Measurements from ENCODE around the gene PCYT1B. TPM values are rescaled to one million over a fixed set of nuclear protein-coding genes. Genes with fewer than 3 reads are reported as not detected.
"Not testable (repeated sequence)": the region's sequence is repeated elsewhere in the genome, so short reads cannot be mapped to it uniquely, and the experiment has no call there.

PCYT1B gene
- total RNA-seq = 0.08 and 0.21 TPM in 2 replicates
- 0.08 TPM for polyA plus RNA-seq (2012)

DNA sequence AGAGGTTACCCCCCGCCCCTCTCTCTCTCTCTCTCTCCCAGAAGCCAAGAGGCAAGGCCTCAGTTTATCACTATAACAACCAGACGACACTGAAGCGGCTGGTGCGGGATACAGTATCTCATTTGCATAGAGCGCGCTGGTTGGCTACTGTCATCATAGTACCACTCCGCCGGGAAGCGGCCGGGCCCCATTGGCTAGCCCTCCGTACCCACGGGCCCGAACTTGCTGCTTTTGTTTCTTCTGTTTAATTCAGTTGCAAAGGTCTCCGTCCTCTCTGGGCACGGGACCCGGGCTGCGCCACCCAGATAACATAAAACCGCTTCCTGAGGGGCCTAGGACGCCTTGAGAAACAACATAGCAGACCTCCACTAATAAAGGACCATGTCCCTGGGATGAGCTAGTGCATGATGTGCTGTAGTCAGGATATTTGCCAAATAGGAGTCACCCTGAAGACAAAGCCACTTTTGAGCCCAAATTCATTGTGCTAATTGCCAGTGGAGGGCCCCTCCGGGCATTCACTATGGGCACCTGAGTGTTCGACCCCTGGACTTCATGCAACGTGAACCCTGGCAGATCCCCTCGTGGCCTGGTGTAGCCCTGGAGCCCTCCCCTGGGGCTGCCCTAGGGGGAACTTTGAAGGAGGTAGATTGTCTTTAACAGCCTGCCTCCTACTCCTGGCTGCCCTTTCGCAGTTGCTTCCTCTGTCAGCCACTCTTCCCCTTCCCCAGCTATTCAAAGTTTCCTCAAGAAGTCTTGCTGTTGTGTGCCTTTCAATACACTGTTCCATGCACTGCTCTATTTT lies at the start of gene PCYT1B:
PCYT1B (minus strand) TSS at position 91 of the 802 bp plus-strand sequence. CDS start 242 bp downstream, outside the sequence.
- peak; percentile 61 for DNase-seq (ENCODE audit: low read depth)

DNA sequence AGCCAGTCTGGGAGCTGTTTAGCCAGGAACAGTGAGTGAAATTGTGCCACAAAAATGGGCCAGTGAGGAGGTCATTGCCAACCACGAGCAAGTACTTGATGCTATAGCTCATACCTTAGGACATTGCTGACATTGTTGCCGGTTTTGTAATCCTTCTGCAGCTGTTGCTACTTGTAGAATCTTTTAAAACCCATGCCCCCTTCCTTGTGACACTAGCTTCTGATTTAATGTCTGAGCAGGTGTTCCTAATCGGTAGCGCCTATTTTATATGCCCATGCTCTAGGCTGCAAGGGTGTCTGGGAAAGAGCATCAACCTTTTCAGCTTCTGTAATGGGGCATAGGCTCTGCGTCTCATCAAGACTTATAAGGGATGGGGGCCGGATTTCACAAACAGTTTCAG lies 49.1 kb upstream of the PCYT1B start:
- DNase-seq (ENCODE audit: low read depth) = peak; percentile 72

DNA sequence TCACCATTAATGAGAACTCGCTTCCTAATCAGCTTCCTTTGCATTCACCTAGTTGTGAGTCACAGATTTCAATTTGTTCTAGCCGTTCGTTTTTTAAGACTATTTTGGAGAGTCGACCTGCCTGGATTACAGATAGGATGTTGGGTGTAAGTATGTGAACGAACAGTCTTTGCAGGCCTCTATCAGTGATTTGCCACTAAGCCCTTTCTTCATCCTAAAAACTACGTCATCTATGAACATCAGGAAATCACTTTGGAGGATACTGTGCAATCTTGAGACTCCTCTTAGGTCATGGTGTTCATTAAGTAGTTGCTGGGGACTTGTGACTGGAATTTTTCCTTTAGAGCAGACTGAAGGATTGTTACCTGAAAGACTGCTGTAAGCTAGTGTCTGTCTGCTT lies 47.7 kb upstream of the PCYT1B start:
- no peak for DNase-seq (ENCODE audit: low read depth)

DNA sequence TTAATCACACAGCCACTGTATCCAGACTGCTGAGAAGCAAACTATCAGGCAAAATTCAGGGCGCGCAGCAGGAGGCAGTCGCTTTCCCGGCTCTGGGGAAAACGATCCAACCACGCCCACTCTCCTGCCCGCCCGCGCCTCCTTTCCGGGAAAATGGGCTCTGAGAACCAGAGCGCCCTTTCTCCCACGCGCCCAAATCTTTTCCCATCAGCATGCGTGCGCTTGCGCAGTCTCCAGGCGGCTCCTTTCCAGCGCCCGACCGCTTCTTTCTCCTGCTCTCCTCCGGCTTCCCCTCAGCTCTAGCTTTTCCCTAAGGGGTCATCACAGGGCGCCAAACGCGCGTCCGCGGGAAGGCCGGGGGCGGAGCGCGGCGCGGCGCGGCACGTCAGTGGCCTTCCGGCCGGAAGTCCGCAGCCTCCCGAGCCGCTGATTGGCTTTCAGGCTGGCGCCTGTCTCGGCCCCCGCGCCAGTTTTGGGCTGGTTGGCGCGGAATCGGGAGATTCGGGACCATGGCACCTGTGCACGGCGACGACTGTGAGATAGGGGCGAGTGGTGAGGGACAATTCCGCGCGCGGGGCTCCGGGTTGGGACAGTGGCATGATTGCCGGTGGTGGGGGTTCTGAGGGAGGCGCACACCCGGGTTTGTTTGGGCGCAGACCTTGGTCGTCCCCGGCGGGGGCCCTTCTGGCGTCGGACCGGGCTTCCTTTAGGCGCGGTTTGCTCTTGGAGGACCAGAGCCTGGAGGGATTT lies 46.5 kb upstream of the PCYT1B start, which contains the start of gene POLA1:
POLA1 (plus strand) TSS at position 466 of the 750 bp plus-strand sequence; CDS start at position 510, 44 bp downstream.
- peak; percentile 96 for DNase-seq (ENCODE audit: low read depth)

DNA sequence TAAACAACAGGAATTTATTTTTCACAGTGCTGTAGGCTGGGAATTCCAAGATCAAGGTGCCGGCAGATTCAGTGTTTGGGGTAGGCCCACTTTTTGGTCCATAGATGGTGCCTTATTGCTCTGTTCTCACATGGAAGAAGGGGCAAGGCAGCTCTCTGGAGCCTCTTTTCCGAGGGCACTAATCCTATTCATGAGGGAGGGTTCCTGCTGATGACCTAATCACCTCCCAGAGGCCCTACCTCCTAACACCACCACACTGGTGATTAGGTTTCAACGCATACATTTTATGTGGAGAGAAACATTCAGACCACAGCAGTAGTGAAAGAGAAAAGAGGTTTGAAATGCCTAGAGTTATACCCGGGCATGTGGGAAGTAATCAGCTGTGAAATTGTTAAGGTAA lies 45.2 kb upstream of the PCYT1B start:
- no peak for DNase-seq (ENCODE audit: low read depth)

DNA sequence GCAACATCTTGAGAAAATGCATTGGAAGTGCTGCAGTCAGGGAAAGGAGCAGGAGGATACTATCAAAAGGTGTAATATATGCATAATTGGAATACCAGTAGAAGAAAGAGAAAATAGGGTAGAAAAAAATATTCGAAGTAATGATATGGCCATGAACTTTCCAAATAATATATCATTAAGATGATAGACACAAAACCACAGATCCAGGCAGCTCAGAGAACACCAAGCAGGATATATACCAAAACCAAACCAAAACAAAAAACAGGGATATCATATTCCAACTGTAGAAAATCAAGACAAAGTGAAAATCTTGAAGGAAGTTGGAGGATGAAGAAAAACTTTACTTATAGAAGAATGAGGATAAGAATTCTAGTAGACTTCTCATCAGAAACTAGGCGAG lies 36.9 kb upstream of the PCYT1B start:
- DNase-seq (ENCODE audit: low read depth) = no peak

DNA sequence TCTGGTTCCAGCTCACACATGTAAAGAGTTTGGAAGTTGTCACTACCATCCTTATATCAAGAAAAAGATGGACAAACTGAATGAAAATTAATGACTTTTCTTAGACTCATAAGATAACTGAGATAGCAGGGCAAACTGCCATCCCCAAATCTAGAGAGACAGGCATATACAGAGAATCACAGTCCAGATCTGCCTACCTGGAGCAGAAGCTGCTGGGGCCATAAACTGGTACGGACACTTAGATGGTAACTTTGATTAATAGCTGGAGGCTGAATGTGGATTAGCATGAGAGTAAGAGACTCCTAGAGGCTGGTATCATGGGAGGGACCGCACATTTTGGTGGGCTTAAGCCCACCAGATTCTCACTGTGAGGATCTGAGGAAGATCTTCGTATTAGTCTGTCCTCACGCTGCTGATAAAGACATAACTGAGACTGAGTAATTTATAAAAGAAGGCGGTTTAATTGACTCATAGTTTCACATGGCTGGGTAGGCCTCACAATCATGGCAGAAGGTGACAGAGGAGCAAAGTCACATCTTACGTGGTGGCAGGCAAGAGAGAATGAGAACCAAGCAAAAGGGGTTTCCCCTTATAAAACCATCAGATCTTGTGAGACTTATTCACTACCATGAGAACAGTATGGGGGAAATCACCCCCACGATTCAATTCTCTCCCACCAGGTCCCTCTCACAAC lies 35.7 kb upstream of the PCYT1B start:
- DNase-seq (ENCODE audit: low read depth) = no peak

DNA sequence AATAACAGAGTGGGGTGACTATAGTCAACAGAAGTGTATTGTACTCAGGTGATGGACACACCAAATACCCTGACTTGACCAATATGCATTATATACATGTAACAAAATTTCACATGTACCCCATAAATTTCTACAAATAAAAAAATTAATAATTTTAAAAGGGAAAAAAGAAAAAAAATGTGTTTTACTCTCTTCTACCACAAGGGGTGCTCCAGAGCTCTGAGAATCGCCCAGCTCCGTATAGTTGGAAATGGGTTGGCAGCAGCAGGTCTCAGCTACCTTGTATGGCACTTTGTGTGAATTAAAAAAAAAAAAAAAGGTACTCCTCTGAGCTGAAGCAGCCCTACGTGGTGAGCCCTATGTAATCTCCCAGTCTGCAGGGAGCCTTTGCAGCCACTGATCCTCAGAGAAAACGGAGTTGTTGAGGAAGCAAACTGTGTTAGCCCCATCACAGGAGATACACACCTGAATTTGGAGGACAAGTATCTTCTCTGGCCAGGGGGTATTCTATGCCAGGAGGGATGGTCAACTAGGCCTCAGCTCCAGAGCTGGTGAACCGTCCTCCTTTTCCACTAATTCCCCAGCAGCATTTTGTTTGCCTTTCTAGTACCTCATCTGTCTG lies 29.4 kb upstream of the PCYT1B start:
- DNase-seq (ENCODE audit: low read depth) = peak; percentile 22

DNA sequence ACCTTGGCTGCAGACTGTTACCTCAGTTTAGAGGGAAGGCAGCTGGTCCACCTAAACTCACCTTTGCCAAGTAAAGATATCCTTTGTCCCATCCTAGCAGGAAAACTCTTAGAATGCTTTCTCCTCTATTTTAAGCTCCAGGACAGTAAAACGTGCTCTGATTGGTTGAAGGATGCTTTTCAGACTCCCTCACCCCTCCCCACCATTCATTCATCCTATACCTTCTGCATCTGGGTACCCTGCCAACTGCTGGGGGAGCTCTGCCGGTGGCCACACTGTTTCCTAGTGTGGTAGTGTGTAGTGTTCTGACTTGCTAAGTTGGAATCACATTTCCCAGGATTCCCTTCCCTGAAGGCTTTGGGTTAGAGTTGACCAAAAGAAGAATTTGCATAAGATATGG lies 26.3 kb upstream of the PCYT1B start:
- DNase-seq (ENCODE audit: low read depth) = no peak

DNA sequence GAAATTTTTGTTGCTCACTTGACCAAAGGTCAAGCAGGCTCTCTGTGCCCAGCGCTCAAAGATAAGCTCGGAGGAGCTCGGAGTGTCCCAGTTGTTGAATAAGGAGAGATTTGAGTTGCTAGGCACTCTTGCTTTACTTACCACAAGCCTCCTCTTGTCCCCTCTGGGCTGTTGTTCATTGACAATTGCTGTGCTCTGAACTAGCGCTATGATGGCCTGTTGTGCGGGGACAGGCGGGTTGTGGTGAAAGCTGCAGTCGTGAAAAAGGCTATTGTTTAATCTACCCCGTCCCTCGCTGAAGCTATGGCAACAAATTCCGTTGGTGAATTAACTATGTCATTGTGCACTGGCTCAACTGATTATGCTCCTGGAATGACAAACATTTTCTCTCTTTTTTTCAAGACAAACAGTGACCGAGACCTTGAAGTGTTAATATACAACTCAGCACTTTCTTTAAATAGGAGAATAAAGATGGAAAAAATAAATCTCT lies 25.6 kb upstream of the PCYT1B start:
- DNase-seq (ENCODE audit: low read depth) = no peak

DNA sequence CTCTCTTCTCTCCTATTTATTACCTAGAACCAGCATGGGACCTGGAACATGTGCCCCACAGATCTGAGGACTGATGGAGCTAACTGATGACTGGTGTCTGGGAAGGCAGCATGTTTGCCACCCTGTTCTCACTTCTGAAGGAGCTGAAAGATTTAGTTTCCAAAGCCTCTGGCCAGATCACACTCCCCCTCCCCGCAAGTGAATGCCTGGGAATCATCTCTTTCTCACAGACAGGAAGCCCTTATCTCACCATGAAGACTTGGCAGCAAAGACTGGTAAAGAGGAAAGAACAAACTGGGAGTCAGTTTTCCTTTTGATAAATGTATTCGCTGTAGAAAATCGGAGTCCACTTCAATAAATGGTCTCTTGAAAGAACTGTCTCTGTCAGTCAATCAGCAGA lies 21.0 kb upstream of the PCYT1B start:
- no peak for DNase-seq (ENCODE audit: low read depth)

DNA sequence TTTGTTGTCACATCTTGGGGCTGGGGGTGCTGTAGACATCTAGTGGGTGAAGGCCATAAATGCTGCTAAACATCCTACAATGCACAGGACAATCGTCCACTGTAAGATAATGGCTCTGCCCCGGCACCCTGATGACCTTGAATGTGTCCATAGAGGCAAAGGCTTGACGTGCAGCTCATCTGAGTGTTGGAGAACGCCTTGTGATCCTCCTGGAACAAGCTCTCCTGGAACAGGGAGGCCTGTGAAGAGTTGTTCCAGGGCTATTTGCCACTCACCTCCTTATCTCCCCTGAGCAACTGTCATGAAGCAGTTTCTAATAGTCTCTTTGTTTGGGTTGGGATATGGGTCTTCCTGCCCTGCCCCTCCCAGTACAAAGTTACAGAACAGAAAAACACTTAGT lies 15.2 kb upstream of the PCYT1B start:
- no peak for DNase-seq (ENCODE audit: low read depth)

DNA sequence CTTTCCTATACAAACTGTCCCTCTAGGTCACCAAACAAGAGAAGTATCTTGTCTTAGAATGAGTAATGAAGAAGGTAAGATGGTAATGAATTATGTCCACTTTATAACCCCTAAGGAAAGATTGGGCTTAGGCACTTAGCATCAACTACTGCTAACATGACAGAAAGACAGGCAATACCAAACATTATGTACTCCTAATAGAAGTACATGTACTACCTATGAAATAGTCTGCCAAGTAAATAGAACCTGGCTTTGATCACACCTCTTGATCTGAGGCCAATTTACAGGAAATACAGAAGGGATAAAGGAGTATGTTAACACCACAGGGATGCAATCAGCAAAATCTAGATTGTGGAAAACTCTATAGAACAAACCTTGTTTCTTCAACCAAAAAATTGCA lies 14.1 kb upstream of the PCYT1B start:
- no peak for DNase-seq (ENCODE audit: low read depth)

DNA sequence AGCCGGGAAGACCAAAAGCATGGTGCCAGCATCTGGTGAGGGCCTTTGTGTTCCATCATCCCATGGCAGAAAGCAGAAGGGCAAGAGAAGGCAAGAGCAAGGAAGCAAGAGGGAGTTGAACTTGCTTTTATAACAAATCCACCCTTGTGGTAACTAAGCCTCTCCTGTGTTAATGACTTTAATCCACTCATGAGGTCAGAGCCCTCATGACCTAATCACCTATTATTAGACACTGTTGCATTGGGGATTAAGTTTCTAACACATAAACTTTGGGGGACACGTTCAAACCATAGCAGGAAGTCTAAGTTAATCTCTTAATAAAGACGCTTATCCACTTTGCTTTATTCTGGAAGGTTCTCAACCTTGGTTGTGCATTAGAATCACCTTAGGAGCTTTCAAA lies 12.5 kb upstream of the PCYT1B start:
- DNase-seq (ENCODE audit: low read depth) = no peak

DNA sequence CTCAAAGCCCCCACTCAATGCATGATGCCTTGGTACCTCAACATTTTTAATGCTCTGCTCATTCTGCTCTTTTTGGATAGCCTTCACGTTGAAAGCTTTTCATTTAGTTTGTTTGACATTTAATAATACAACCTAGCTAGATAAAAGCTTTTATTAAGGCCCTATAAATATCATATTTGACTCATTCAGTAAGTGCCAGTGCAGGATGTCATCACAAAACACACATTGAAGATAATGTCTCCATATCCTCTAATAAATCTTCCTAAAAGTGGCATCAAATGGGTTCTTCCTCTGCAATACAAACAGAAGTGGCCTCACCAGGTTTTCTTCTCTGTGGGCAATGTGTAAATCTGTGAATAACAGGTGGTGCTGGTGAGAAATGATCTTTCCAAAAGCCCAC lies 12.0 kb upstream of the PCYT1B start:
- no peak for DNase-seq (ENCODE audit: low read depth)

DNA sequence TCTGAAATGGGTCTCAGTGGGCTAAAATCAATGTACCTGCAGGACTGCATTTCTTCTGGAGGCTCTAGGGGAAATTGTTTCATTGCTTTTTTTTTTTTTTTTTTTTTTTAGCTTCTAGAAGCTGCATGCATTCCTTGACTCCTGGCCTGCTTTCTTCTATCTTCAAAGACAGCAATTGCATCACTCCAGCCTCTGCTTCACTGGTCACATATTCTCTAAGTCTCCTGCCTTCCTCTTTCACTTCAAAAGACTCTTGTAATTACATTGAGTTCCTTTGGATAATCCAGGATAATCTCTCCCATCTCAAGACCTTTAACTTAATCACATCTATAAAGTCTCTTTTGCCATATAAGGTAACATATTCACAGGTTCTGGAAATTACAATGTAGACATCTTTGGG lies 11.3 kb upstream of the PCYT1B start:
- no peak for DNase-seq (ENCODE audit: low read depth)

DNA sequence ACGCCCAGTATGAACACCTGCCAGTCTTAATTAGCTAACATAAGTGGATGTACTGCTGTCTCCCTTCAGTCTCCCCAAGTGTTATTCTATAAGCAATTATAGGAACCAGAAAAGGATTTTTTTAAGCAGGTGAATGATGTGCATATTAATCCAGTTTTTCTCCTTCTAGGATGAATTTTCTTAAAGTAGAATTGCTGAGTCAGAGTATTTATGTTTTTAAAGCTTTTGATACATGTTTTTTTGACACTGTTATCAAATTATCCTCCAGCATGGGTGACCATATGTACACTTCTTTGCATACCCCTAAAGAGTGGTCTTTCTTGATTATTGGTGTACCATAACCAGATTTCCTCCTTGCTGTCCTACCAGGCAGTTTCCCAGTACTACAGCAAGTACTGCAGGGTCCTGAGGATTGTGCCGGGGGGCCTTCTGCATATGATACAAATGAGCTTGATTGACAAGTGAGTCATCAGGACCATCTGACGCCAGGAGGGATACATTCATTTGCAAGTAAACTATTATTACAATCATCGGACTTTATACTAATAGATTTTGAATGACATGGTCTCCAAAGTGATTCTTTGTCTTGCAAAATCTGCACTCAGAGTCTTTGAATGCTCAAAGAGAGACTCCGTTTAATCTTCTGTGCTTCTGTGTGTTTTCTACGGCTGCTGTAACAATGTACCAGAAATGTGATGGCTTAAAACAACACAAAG lies 10.7 kb upstream of the PCYT1B start:
- no peak for DNase-seq (ENCODE audit: low read depth)

DNA sequence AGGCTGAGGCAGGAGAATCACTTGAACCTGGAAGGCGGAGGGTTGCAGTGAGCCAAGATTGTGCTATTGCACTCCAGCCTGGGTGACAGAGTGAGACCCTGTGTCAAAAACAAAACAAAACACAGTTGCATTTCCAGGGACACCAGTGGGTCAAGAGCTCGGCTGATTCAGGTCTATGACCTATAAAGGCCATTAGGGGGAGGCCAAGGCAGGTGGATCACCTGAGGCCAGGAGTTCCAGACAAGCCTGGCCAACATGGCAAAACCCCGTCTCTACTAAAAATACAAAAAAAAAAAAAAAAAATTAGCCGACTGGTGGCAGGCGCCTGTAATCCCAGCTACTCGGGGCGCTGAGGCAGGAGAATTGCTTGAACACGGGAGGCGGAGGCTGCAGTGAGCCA lies 8.5 kb upstream of the PCYT1B start:
- DNase-seq (ENCODE audit: low read depth) = not testable (repeated sequence)

DNA sequence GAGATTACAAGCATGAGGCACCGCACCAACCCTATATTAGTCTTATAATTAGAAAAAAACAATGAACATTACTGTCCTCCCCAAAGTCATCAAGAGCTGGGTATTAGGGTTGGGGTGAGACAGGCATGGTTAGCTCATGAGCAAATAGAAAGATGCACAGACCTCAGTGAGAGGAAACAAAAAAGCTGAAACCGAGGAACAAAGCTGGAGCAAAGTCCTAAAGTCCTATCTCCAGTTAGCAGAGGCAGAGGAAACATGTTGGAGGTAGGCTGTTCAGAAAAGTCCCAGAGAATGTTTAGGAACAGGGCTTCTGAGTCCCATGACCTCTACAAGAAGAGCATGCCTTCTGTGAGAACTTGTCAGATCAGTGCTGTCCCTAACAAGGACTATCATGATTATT lies 4.6 kb upstream of the PCYT1B start:
- no peak for DNase-seq (ENCODE audit: low read depth)

DNA sequence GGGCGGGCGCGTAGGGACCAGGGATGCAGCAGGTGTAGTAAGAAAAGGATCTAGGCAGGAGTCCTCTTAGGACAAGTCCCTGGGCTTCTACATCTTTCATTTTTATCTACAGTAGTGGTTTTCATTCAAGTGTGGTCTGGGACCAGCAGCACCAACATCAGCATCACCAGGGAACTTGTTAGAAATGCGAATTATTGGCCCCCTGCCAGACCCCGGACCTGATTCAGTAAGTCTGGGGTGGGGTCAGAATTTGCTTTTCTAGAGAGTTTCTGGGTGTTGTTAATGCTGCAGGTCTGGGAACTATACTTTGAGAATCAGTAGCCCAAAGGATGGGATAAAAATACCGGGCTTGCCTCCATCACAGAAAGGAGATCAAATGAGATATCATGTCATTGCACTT lies 1.3 kb upstream of the PCYT1B start:
- no peak for DNase-seq (ENCODE audit: low read depth)

DNA sequence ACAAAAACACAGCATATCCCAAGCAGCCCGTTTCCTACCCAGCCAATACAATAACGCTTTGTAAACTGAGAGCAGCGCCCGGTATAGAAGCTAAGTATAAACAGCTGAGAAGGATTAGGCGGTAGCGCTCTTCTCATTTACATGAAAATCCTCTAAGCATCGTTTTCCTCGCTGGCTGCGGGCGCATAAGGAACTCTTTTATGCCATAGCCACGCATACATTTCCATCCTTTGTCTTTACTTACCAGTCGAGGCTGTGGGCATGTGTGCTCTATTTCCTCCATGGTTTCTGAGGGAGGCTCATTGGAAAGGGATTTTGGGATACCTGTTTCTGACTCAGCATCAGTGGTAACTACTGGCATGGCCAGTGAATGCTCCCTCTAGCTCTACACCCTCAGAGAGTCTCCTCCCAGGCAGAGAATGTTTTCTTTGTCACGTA lies 383 bp downstream of the PCYT1B start:
- peak; percentile 2 for DNase-seq (ENCODE audit: low read depth)

Data from myocyte (in vitro differentiated cells).